ENCODE results near the gene PCNX1. TPM values are rescaled to one million over a fixed set of nuclear protein-coding genes. Genes with fewer than 3 reads are reported as not detected.

The PCNX1 gene
- total and polyA plus RNA-seq, 4 donors = 5.7 to 41.2 (median 18.2) TPM

- H3K4me1 ChIP-seq (ENCODE audit: control insufficient read depth in 4 of 4, insufficient read depth in 4 of 4, low read length in 3 of 4) = no peaks in the 10 kb centered on the region
- H3K27me3 ChIP-seq (ENCODE audit: control insufficient read depth in 4 of 4, insufficient read depth in 4 of 4, low read length in 3 of 4) = no peaks in the 10 kb centered on the region
- no peak overlapping the region for H3K4me3 ChIP-seq (ENCODE audit: low read depth in 1 of 3, low read length in 3 of 3)
- no peak overlapping the region for H3K27ac ChIP-seq (ENCODE audit: low read depth in 1 of 2, low read length in 2 of 2)
- H3K9ac ChIP-seq (ENCODE audit: low read depth in 1 of 2, low read length in 2 of 2) = no peak overlapping the region
- TF ChIP-seq REST (IDR thresholded peaks at IDR 0.05) (no peak), GABPA (IDR thresholded peaks at IDR 0.05 in 1 of 2, conservative IDR thresholded peaks at IDR 0.05 in 1 of 2) (no peak), FOXA2 (IDR thresholded peaks at IDR 0.05) (no peak), HNF4A (conservative IDR thresholded peaks at IDR 0.05) (no peak), SP1 (IDR thresholded peaks at IDR 0.05) (no peak), MAX (IDR thresholded peaks at IDR 0.05) (no peak), NR2F2 (IDR thresholded peaks at IDR 0.05) (no peak), ZBTB33 (IDR thresholded peaks at IDR 0.05) (no peak)
- no peak for DNase-seq (ENCODE audit: low spot score)
- WGBS = 91% methylated on average over 8 of the region's 8 CpGs
- H3K36me3 ChIP-seq (ENCODE audit: control insufficient read depth in 4 of 4, insufficient read depth in 3 of 4, low read depth in 1 of 4, low read length in 3 of 4) = no peaks in the 10 kb centered on the region
- no peaks in the 10 kb centered on the region for H3K9me3 ChIP-seq (ENCODE audit: control insufficient read depth in 4 of 4, low read length in 3 of 4)
These were observed 22.5 kb upstream of the PCNX1 start for GRCh38 chr14:70884595-70885342.

- no peak for DNase-seq (ENCODE audit: low spot score)
- no peaks in the 10 kb centered on the region for H3K27me3 ChIP-seq (ENCODE audit: control insufficient read depth in 4 of 4, insufficient read depth in 4 of 4, low read length in 3 of 4)
- H3K9ac ChIP-seq (ENCODE audit: low read depth in 1 of 2, low read length in 2 of 2) = no peak overlapping the region
- 82% methylated on average over 5 of the region's 5 CpGs for WGBS
- H3K4me3 ChIP-seq (ENCODE audit: low read depth in 1 of 3, low read length in 3 of 3) = no peak overlapping the region
- no peaks in the 10 kb centered on the region for H3K4me1 ChIP-seq (ENCODE audit: control insufficient read depth in 4 of 4, insufficient read depth in 4 of 4, low read length in 3 of 4)
- H3K9me3 ChIP-seq (ENCODE audit: control insufficient read depth in 4 of 4, low read length in 3 of 4) = no peaks in the 10 kb centered on the region
- no peaks in the 10 kb centered on the region for H3K36me3 ChIP-seq (ENCODE audit: control insufficient read depth in 4 of 4, insufficient read depth in 3 of 4, low read depth in 1 of 4, low read length in 3 of 4)
- H3K27ac ChIP-seq (ENCODE audit: low read depth in 1 of 2, low read length in 2 of 2) = no peak overlapping the region
- TF ChIP-seq YY1 (IDR thresholded peaks at IDR 0.05) = no peak
- no peak for TF ChIP-seq CTCF (IDR thresholded peaks at IDR 0.05; ENCODE audit: low read depth, low read length, missing input control)
- TF ChIP-seq HNF4A (conservative IDR thresholded peaks at IDR 0.05) = no peak
- no peak for TF ChIP-seq TAF1 (conservative IDR thresholded peaks at IDR 0.05)
- TF ChIP-seq FOXA2 (IDR thresholded peaks at IDR 0.05) = no peak
- TF ChIP-seq JUND (IDR thresholded peaks at IDR 0.05) = no peak
- no peak for TF ChIP-seq RAD21 (IDR thresholded peaks at IDR 0.05)
- TF ChIP-seq NR2F2 (IDR thresholded peaks at IDR 0.05) = no peak
- TF ChIP-seq RXRA (IDR thresholded peaks at IDR 0.05) = no peak
- TF ChIP-seq ATF3 (IDR thresholded peaks at IDR 0.05) = no peak
- TF ChIP-seq HNF4G (IDR thresholded peaks at IDR 0.05) = no peak
- TF ChIP-seq FOXA1 (IDR thresholded peaks at IDR 0.05) = no peak
- no peak for TF ChIP-seq MAX (IDR thresholded peaks at IDR 0.05)
- TF ChIP-seq ZBTB33 (IDR thresholded peaks at IDR 0.05) = no peak
- TF ChIP-seq SP1 (IDR thresholded peaks at IDR 0.05) = no peak
These were observed 21.8 kb upstream of the PCNX1 start for GRCh38 chr14:70885343-70886022.

Measured in liver (tissue), 9 donors.